ENCODE measurements around the gene KCNMA1. TPM values are rescaled to one million over a fixed set of nuclear protein-coding genes. Genes with fewer than 3 reads are reported as not detected.

Gene KCNMA1
- total and polyA plus RNA-seq, 2 donors from 2014 or later = 4.2 to 8.9 TPM

GRCh38 chr10:77072361-77072835 lies 565.2 kb downstream of the KCNMA1 start:
- Histone ChIP-seq H3K4me1 (ENCODE audit: control insufficient read depth in 2 of 3, insufficient read depth in 2 of 3, low read depth in 1 of 3, low read length in 3 of 3) (no peaks in the 10 kb centered on the region), H3K4me3 (ENCODE audit: low read length in 3 of 3) (no peak overlapping the region), H3K9me3 (ENCODE audit: control insufficient read depth in 2 of 3, insufficient read depth in 1 of 3, low read length in 3 of 3) (no peaks in the 10 kb centered on the region), H3K36me3 (ENCODE audit: control insufficient read depth in 2 of 3, insufficient read depth in 3 of 3, low read length in 3 of 3) (no peaks in the 10 kb centered on the region), H3K27ac (ENCODE audit: low read depth in 2 of 2, low read length in 2 of 2) (no peak overlapping the region), H3K27me3 (ENCODE audit: control insufficient read depth, insufficient read depth, low read length) (no peaks in the 10 kb centered on the region), H3K9ac (ENCODE audit: low read length in 3 of 3) (no peak overlapping the region)
- no peak for TF ChIP-seq CTCF (IDR thresholded peaks at IDR 0.05; ENCODE audit: borderline replicate concordance, extremely low read depth, insufficient read depth)
- intact Hi-C loops (cut with DNase I) = no loop called here
- DNase-seq (peak in 2 of 5 donors; percentile 46 to 75), FAIRE-seq (no peak)

DNA sequence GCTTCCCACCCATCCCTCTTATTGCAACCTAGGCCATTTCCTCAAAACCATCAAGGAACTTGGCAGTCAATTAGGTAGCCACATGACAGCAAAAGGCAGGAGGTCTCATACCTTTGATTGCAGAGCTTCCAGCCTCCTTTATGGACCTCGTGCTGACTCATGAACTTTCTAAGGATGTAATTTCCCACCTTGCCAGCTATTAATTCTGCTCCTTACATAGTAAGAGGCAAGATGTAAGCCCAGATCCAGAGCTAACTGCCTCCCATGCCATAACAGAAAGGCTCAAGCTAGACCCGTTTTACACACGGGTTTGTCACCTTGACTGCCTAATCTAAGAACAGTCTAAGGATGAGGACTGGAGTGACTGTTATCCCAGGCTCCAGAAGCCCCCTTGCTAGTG lies 565.7 kb downstream of the KCNMA1 start:
- Histone ChIP-seq H3K4me3 (ENCODE audit: low read length in 3 of 3) (no peak overlapping the region), H3K36me3 (ENCODE audit: control insufficient read depth in 2 of 3, insufficient read depth in 3 of 3, low read length in 3 of 3) (no peaks in the 10 kb centered on the region), H3K9ac (ENCODE audit: low read length in 3 of 3) (no peak overlapping the region), H3K9me3 (ENCODE audit: control insufficient read depth in 2 of 3, insufficient read depth in 1 of 3, low read length in 3 of 3) (no peaks in the 10 kb centered on the region), H3K27ac (ENCODE audit: low read depth in 2 of 2, low read length in 2 of 2) (no peak overlapping the region), H3K4me1 (ENCODE audit: control insufficient read depth in 2 of 3, insufficient read depth in 2 of 3, low read depth in 1 of 3, low read length in 3 of 3) (no peaks in the 10 kb centered on the region), H3K27me3 (ENCODE audit: control insufficient read depth, insufficient read depth, low read length) (no peaks in the 10 kb centered on the region)
- TF ChIP-seq CTCF (IDR thresholded peaks at IDR 0.05; ENCODE audit: borderline replicate concordance, extremely low read depth, insufficient read depth) = no peak
- no peak for DNase-seq
- intact Hi-C loops (cut with DNase I) = no loop called here
- FAIRE-seq = no peak

DNA sequence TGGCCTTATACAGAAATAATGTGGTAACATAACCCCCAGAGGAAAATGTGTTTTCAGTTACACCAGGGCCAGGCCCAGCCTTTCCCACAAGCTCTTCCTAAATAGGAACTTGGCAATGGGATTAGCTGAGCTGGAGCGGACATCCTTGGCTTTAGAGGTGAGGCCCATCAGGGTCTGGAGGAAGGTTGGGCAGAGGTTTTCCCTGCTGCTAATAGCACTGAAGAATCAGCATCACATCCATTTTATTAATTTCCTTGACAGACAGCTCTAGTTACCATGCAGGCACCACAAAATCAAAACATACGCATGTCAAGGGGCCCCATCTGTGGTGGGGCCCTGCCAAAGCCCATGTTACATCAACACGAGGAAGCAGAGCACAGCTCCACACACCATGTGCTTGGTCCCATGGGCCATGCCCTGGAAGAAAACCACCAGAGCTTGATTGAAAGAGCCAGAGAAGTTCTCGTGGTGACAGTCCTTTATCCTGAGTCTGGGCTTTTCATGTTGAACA lies 566.6 kb downstream of the KCNMA1 start:
- no peaks in the 10 kb centered on the region for H3K4me1 ChIP-seq (ENCODE audit: control insufficient read depth in 2 of 3, insufficient read depth in 2 of 3, low read depth in 1 of 3, low read length in 3 of 3)

More for the DNA sequence above, 566.6 kb downstream of the KCNMA1 start:
- Histone ChIP-seq H3K27me3 (ENCODE audit: control insufficient read depth, insufficient read depth, low read length) (no peaks in the 10 kb centered on the region), H3K36me3 (ENCODE audit: control insufficient read depth in 2 of 3, insufficient read depth in 3 of 3, low read length in 3 of 3) (no peaks in the 10 kb centered on the region), H3K4me3 (ENCODE audit: low read length in 3 of 3) (no peak overlapping the region), H3K9ac (ENCODE audit: low read length in 3 of 3) (no peak overlapping the region), H3K9me3 (ENCODE audit: control insufficient read depth in 2 of 3, insufficient read depth in 1 of 3, low read length in 3 of 3) (no peaks in the 10 kb centered on the region), H3K27ac (ENCODE audit: low read depth in 2 of 2, low read length in 2 of 2) (no peak overlapping the region)
- intact Hi-C loops (cut with DNase I) = no loop called here
- FAIRE-seq (no peak), DNase-seq (no peak)
- no peak for TF ChIP-seq CTCF (IDR thresholded peaks at IDR 0.05; ENCODE audit: borderline replicate concordance, extremely low read depth, insufficient read depth)

Measured in kidney (tissue), 14 donors.